Measurements from ENCODE around the gene TACC2.

Gene TACC2

GRCh38 chr10:122161795-122162194, 172.8 kb downstream of the TACC2 start:
- H3K4me1 ChIP-seq (ENCODE audit: low read depth, poor library complexity, severe bottlenecking) = no peaks in the 10 kb centered on the region
- H3K36me3 ChIP-seq (ENCODE audit: insufficient read depth) = no peaks in the 10 kb centered on the region
- no peaks in the 10 kb centered on the region for H3K27me3 ChIP-seq (ENCODE audit: insufficient read depth, low read depth)
- H2AFZ ChIP-seq (ENCODE audit: low read depth) = no peak overlapping the region
- H3K9ac ChIP-seq = no peak overlapping the region
- H3K79me2 ChIP-seq (ENCODE audit: insufficient read depth, low read depth) = no peaks in the 10 kb centered on the region
- no peak overlapping the region for H3K27ac ChIP-seq
- H4K20me1 ChIP-seq (ENCODE audit: insufficient read depth) = no peaks in the 10 kb centered on the region
- no peak overlapping the region for H3K4me3 ChIP-seq (IDR thresholded peaks at IDR 0.05; ENCODE audit: insufficient read depth, low read depth, low read length)
- no peak for TF ChIP-seq CTCF (conservative IDR thresholded peaks at IDR 0.05; ENCODE audit: low read depth, low read length)
- no peak overlapping the region for H3K4me2 ChIP-seq

- no peaks in the 10 kb centered on the region for H3K4me1 ChIP-seq (ENCODE audit: low read depth, poor library complexity, severe bottlenecking)
- H3K9ac ChIP-seq = no peak overlapping the region
- no peak overlapping the region for H3K27ac ChIP-seq
- H3K79me2 ChIP-seq (ENCODE audit: insufficient read depth, low read depth) = no peaks in the 10 kb centered on the region
- no peak overlapping the region for H3K4me2 ChIP-seq
- H3K27me3 ChIP-seq (ENCODE audit: insufficient read depth, low read depth) = no peaks in the 10 kb centered on the region
- no peak overlapping the region for H3K4me3 ChIP-seq (IDR thresholded peaks at IDR 0.05; ENCODE audit: insufficient read depth, low read depth, low read length)
- H4K20me1 ChIP-seq (ENCODE audit: insufficient read depth) = no peaks in the 10 kb centered on the region
- TF ChIP-seq CTCF (conservative IDR thresholded peaks at IDR 0.05; ENCODE audit: low read depth, low read length) = no peak
- H2AFZ ChIP-seq (ENCODE audit: low read depth) = no peak overlapping the region
- H3K36me3 ChIP-seq (ENCODE audit: insufficient read depth) = no peaks in the 10 kb centered on the region
Measured at GRCh38 chr10:122162671-122163173, 173.8 kb downstream of the TACC2 start.

- H3K36me3 ChIP-seq (ENCODE audit: insufficient read depth) = no peaks in the 10 kb centered on the region
- no peak overlapping the region for H3K9ac ChIP-seq
- H3K27me3 ChIP-seq (ENCODE audit: insufficient read depth, low read depth) = no peaks in the 10 kb centered on the region
- H3K79me2 ChIP-seq (ENCODE audit: insufficient read depth, low read depth) = no peaks in the 10 kb centered on the region
- no peak overlapping the region for H3K4me2 ChIP-seq
- H3K4me3 ChIP-seq (IDR thresholded peaks at IDR 0.05; ENCODE audit: insufficient read depth, low read depth, low read length) = no peak overlapping the region
- H3K4me1 ChIP-seq (ENCODE audit: low read depth, poor library complexity, severe bottlenecking) = no peaks in the 10 kb centered on the region
- H2AFZ ChIP-seq (ENCODE audit: low read depth) = no peak overlapping the region
- no peaks in the 10 kb centered on the region for H4K20me1 ChIP-seq (ENCODE audit: insufficient read depth)
- no peak for TF ChIP-seq CTCF (conservative IDR thresholded peaks at IDR 0.05; ENCODE audit: low read depth, low read length)
- H3K27ac ChIP-seq = no peak overlapping the region
Measured at GRCh38 chr10:122163174-122164022, 174.4 kb downstream of the TACC2 start.

- Histone ChIP-seq H2AFZ (ENCODE audit: low read depth) (no peak overlapping the region), H4K20me1 (ENCODE audit: insufficient read depth) (no peaks in the 10 kb centered on the region), H3K36me3 (ENCODE audit: insufficient read depth) (no peaks in the 10 kb centered on the region), H3K4me3 (IDR thresholded peaks at IDR 0.05; ENCODE audit: insufficient read depth, low read depth, low read length) (no peak overlapping the region), H3K4me1 (ENCODE audit: low read depth, poor library complexity, severe bottlenecking) (no peaks in the 10 kb centered on the region), H3K79me2 (ENCODE audit: insufficient read depth, low read depth) (no peaks in the 10 kb centered on the region), H3K4me2 (no peak overlapping the region), H3K27ac (no peak overlapping the region), H3K27me3 (ENCODE audit: insufficient read depth, low read depth) (no peaks in the 10 kb centered on the region), H3K9ac (no peak overlapping the region)
- TF ChIP-seq CTCF (conservative IDR thresholded peaks at IDR 0.05; ENCODE audit: low read depth, low read length) = no peak
Measured at GRCh38 chr10:122164023-122164601, 175.1 kb downstream of the TACC2 start.
